Neutrophil (primary cell): ENCODE data around the gene GGCT.

Experiments
- H3K27ac ChIP-seq: fragments of 200-600 bp; sonication (generic); 2 replicates; pipeline ENCODE4 v1.5.1; 2016; ENCODE audit warnings: mild to moderate bottlenecking, moderate library complexity
- H3K27me3 ChIP-seq: fragments of 200-600 bp; sonication (generic); 2 replicates; pipeline ENCODE4 v1.6.0; 2016; ENCODE audit warnings: mild to moderate bottlenecking
- H3K36me3 ChIP-seq: fragments of 200-600 bp; sonication (generic); 2 replicates; pipeline ENCODE4 v1.5.1; 2017
- H3K4me1 ChIP-seq, 2 experiments: fragments of 200-600 bp in 1 of 2; sonication (generic) in 1 of 2; 1 replicate in 1 of 2; 2 replicates in 1 of 2; pipeline versions ENCODE4 v1.5.1 to v1.6.1; 2013 to 2016; ENCODE audit warnings: low read depth in 1 of 2, low read length in 1 of 2, mild to moderate bottlenecking in 1 of 2, moderate library complexity in 1 of 2; ENCODE audit not compliant: control insufficient read depth in 1 of 2, insufficient read depth in 1 of 2
- H3K4me3 ChIP-seq, 2 experiments: fragments of 200-600 bp in 1 of 2; sonication (generic) in 1 of 2; 1 replicate in 1 of 2; 2 replicates in 1 of 2; pipeline ENCODE4 v1.5.1; 2013 to 2016; ENCODE audit warnings: low read depth in 1 of 2, low read length in 1 of 2, mild to moderate bottlenecking in 1 of 2, moderate library complexity in 1 of 2
- H3K9me3 ChIP-seq: fragments of 200-600 bp; sonication (generic); 2 replicates; pipeline ENCODE4 v1.5.1; 2016
- TF ChIP-seq, protein P1 (sequence below): fragments of 200-600 bp; sonication (generic); IDR thresholded peaks from 2 replicates; pipeline ENCODE4 v1.5.1; 2016; ENCODE audit warnings: antibody characterized with exemption

The GGCT gene

GRCh38 chr7:30468791-30469190 is 35.8 kb downstream of the GGCT start:
- no peaks in the 10 kb centered on the region for H3K27me3 ChIP-seq
- peaks cover 30 to 45% of the 10 kb centered on the region in 2 experiments for H3K4me1 ChIP-seq
- H3K36me3 ChIP-seq = no peaks in the 10 kb centered on the region
- H3K4me3 ChIP-seq = no peak overlapping the region
- H3K27ac ChIP-seq = peak overlapping the region; percentile 78
- TF ChIP-seq, protein P1, sequence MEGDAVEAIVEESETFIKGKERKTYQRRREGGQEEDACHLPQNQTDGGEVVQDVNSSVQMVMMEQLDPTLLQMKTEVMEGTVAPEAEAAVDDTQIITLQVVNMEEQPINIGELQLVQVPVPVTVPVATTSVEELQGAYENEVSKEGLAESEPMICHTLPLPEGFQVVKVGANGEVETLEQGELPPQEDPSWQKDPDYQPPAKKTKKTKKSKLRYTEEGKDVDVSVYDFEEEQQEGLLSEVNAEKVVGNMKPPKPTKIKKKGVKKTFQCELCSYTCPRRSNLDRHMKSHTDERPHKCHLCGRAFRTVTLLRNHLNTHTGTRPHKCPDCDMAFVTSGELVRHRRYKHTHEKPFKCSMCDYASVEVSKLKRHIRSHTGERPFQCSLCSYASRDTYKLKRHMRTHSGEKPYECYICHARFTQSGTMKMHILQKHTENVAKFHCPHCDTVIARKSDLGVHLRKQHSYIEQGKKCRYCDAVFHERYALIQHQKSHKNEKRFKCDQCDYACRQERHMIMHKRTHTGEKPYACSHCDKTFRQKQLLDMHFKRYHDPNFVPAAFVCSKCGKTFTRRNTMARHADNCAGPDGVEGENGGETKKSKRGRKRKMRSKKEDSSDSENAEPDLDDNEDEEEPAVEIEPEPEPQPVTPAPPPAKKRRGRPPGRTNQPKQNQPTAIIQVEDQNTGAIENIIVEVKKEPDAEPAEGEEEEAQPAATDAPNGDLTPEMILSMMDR = no peak
- no peaks in the 10 kb centered on the region for H3K9me3 ChIP-seq

GRCh38 chr7:30468041-30468440 is 36.6 kb downstream of the GGCT start:
- no peaks in the 10 kb centered on the region for H3K27me3 ChIP-seq
- H3K4me1 ChIP-seq = peaks cover 32 to 46% of the 10 kb centered on the region in 2 experiments
- H3K9me3 ChIP-seq = no peaks in the 10 kb centered on the region
- peak overlapping the region; percentile 78 for H3K27ac ChIP-seq
- no peaks in the 10 kb centered on the region for H3K36me3 ChIP-seq
- peak overlapping the region in 1 of 2 experiments; percentile 13 for H3K4me3 ChIP-seq
- TF ChIP-seq, protein P1 = no peak

- H3K9me3 ChIP-seq = no peaks in the 10 kb centered on the region
- no peaks in the 10 kb centered on the region for H3K27me3 ChIP-seq
- TF ChIP-seq, protein P1 = no peak
- no peaks in the 10 kb centered on the region for H3K36me3 ChIP-seq
- H3K4me3 ChIP-seq = no peak overlapping the region
- H3K4me1 ChIP-seq = peaks cover 35 to 50% of the 10 kb centered on the region in 2 experiments
- H3K27ac ChIP-seq = peak overlapping the region; percentile 78
Observed at GRCh38 chr7:30467271-30467670, 37.4 kb downstream of the GGCT start.

- Histone ChIP-seq H3K4me1 (peaks cover 40 to 55% of the 10 kb centered on the region in 2 experiments), H3K27me3 (no peaks in the 10 kb centered on the region), H3K36me3 (no peaks in the 10 kb centered on the region), H3K9me3 (no peaks in the 10 kb centered on the region), H3K4me3 (no peak overlapping the region), H3K27ac (no peak overlapping the region)
- TF ChIP-seq, protein P1 = no peak
Observed at GRCh38 chr7:30466266-30466665, 38.4 kb downstream of the GGCT start.

DNA sequence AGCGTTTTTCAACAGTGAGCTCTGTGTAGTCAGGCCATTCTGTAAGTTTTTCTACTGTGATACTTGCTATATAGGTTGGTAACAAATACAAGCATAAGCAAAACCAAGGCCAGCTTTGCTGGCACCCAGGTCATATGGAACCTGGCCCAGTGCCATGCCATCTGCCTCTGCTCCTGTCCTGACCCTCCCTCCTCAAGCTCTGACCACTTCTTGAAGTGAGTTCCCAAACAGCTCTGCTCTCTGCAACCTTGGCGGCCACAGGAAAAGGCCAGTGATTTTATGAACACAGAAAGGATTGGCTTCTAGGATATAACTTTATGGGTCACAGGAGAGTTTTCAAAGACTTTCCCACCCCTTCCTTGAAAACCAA is 38.8 kb downstream of the GGCT start:
- TF ChIP-seq, protein P1 = no peak
- no peaks in the 10 kb centered on the region for H3K27me3 ChIP-seq
- H3K27ac ChIP-seq = no peak overlapping the region
- no peaks in the 10 kb centered on the region for H3K9me3 ChIP-seq
- no peaks in the 10 kb centered on the region for H3K36me3 ChIP-seq
- no peak overlapping the region for H3K4me3 ChIP-seq
- peaks cover 40 to 55% of the 10 kb centered on the region in 2 experiments for H3K4me1 ChIP-seq
